Stimulated activated effector memory CD8-positive, alpha-beta T cell treated with anti-CD3 and anti-CD28 coated beads, Interleukin-12 subunit alpha, Interleukin-12 subunit beta, amount 100 ng/mL, for 72 hours (primary cell): ENCODE results near the gene COMMD1.
"Not testable (repeated sequence)": the region's sequence is repeated elsewhere in the genome, so short reads cannot be mapped to it uniquely, and the experiment has no call there.

Experiments used
- ATAC-seq: fragments of 150-1000 bp; cut with Tn5 transposase; 2 replicates; pipeline ENCODE4 v1.10.0; 2021
- DNase-seq, 2 donors: peaks; one replicate each; pipeline ENCODE4 v3.0.0; 2021 to 2022; ENCODE audit warnings: low spot score in 2 of 2
- H3K27ac Mint-ChIP-seq: one replicate; pipeline ENCODE4 v1.8.0; 2022; ENCODE audit warnings: mild to moderate bottlenecking, mixed read lengths
- H3K36me3 Mint-ChIP-seq: one replicate; pipeline ENCODE4 v1.8.0; 2022; ENCODE audit warnings: mild to moderate bottlenecking, mixed read lengths
- H3K4me1 Mint-ChIP-seq: one replicate; pipeline ENCODE4 v1.8.0; 2022; ENCODE audit warnings: mixed read lengths
- H3K4me3 Mint-ChIP-seq: one replicate; pipeline ENCODE4 v1.8.0; 2022; ENCODE audit warnings: mild to moderate bottlenecking, mixed read lengths
- H3K9me3 Mint-ChIP-seq: one replicate; pipeline ENCODE4 v1.8.0; 2022; ENCODE audit warnings: mixed read lengths

The COMMD1 gene

DNA sequence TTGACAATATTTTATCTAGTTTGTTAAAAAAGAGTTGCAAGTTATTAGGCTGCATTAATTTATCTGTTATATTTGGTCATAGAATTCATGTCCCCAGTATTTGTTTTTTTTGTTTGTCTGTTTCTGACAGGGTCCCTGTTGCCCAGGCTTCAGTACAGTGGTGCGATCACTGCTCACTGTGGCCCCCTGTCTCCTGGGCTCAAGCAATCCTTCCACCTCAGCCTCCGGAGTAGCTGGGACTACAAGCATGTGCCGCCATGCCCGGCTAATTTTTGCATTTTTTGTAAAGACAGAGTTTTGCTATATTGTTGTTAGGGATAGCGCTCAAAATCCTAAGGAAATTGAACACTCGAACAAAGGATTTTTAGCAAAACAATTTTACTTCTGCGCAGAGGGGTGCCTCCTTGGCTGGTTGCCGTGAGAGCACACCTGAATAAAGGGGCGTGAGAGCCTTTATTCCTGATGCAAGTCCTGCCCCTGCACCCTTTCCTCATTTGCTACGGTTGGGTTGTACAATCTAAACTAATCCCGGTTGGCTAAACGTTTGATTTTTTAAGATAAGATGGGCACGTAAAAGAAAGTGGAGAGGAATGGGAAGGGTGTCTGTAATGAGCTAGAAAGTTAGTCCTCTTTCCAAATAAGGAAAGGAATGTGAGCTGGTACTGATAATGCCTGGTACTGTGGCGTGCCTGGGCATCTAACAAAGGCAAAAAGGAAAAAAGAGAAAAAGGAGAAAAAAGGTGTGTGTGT lies 65.5 kb downstream of the COMMD1 start:
- no peak for ATAC-seq
- no peaks in the 10 kb centered on the region for H3K9me3 Mint-ChIP-seq
- no peak for DNase-seq
- no peak overlapping the region for H3K4me3 Mint-ChIP-seq
- no peaks in the 10 kb centered on the region for H3K36me3 Mint-ChIP-seq
- peaks cover 8% of the 10 kb centered on the region for H3K4me1 Mint-ChIP-seq
- H3K27ac Mint-ChIP-seq, result no peak overlapping the region

DNA sequence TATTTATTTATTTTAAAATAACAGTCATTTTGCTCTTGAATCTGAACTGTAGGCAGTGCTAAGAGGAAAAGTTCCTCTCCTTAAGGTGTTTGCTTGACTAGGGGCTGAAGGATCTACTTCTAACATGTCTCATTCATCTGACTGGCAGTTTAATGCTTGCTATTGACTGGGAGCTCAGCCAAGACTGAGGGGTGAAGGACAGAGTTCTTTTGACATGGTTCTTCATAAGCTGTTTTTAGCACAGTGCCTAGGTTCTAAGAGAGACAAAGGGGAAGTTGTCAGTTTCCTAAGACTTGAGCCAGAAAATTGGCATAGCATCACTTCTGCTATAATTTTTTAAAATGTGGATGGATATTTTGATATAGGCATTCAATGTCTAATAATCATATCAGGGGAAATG lies 73.0 kb downstream of the COMMD1 start:
- H3K27ac Mint-ChIP-seq, result no peak overlapping the region

DNA sequence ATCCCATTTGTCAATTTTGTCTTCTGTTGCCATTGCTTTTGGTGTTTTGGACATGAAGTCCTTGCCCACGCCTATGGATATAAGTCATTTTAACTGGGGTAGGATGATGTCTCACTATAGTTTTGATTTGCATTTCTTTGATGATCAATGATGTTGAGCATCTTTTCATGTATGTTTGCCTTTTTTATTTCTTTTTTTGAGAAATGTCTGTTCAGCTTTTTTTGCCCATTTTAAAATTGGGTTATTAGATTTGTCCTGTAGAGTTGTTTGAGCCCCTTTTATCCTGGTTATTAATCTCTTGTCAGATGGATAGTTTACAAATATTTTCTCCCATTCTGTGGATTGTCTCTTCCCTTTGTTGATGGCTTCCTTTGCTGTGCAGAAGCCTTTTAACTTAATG lies 75.3 kb downstream of the COMMD1 start:
- ATAC-seq (no peak), DNase-seq (no peak)
- Mint-ChIP-seq H3K9me3 (peaks cover 6% of the 10 kb centered on the region), H3K4me1 (peaks cover 6% of the 10 kb centered on the region), H3K36me3 (no peaks in the 10 kb centered on the region), H3K4me3 (no peak overlapping the region), H3K27ac (no peak overlapping the region)

More for the DNA sequence above, 73.0 kb downstream of the COMMD1 start:
- ATAC-seq (no peak), DNase-seq (no peak)
- Mint-ChIP-seq H3K4me1 (peaks cover 6% of the 10 kb centered on the region), H3K4me3 (no peak overlapping the region), H3K9me3 (peaks cover 6% of the 10 kb centered on the region), H3K36me3 (no peaks in the 10 kb centered on the region)

GRCh38 chr2:61984682-61985081 lies 79.2 kb downstream of the COMMD1 start:
- Mint-ChIP-seq H3K4me1 (peaks cover 6% of the 10 kb centered on the region), H3K9me3 (peaks cover 6% of the 10 kb centered on the region), H3K4me3 (no peak overlapping the region), H3K27ac (no peak overlapping the region), H3K36me3 (no peaks in the 10 kb centered on the region)
- ATAC-seq (no peak), DNase-seq (no peak)

DNA sequence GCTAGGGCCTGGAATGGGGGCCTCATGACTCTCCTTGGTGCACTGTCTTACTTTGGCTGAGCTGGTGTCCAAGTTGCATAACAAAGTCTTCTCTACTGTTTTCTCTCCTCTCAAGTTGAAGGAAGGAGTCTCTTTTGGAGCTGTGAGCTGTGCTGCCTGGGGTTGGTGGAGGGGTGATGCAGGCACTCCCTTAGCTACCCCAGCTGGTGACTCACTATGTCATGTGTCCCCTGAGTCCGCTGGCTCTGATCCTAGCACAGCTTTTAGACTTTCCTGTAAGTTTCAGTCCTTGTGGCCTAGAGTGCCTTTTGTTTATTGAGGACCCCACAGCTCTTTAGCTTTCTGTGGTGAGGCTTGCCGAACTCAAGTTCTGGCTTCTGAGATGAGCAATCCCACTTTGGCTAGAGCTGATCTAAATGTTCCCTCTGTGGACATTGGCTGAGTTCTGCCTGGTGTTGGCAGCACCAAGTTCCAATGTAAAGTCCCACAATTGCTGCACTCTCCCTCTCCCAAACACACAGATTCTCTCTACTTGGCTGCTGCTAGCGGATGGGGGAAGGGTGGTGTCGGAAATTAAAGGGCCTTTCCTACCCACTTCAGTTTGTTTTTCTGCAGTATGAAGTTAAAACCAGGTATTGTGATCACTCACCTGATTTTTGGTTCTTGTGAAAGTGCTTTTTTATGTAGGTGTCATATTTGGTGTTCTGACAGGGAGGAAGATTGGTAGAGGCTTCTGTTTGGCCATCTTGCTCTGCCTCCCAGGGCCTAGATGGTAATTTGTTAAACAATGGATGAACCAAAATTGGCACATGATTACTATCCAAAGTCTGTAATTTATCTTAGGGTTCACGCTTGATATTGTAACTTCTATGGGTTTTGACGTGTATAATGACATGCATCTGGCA lies 83.2 kb downstream of the COMMD1 start:
- no peaks in the 10 kb centered on the region for H3K36me3 Mint-ChIP-seq
- no peaks in the 10 kb centered on the region for H3K9me3 Mint-ChIP-seq
- DNase-seq (no peak), ATAC-seq (peak; percentile 42)
- peaks cover 7% of the 10 kb centered on the region for H3K4me1 Mint-ChIP-seq
- no peak overlapping the region for H3K27ac Mint-ChIP-seq
- no peak overlapping the region for H3K4me3 Mint-ChIP-seq

- no peaks in the 10 kb centered on the region for H3K9me3 Mint-ChIP-seq
- no peak overlapping the region for H3K4me3 Mint-ChIP-seq
- peaks cover 7% of the 10 kb centered on the region for H3K4me1 Mint-ChIP-seq
- DNase-seq (no peak), ATAC-seq (peak; percentile 46)
- no peak overlapping the region for H3K27ac Mint-ChIP-seq
- no peaks in the 10 kb centered on the region for H3K36me3 Mint-ChIP-seq
These were observed 88.0 kb downstream of the COMMD1 start for GRCh38 chr2:61993422-61994024.

- Mint-ChIP-seq H3K4me3 (no peak overlapping the region), H3K27ac (no peak overlapping the region), H3K9me3 (no peaks in the 10 kb centered on the region), H3K36me3 (no peaks in the 10 kb centered on the region), H3K4me1 (peaks cover 7% of the 10 kb centered on the region)
- DNase-seq (no peak), ATAC-seq (no peak)
These were observed 89.1 kb downstream of the COMMD1 start for GRCh38 chr2:61994531-61994930.

DNA sequence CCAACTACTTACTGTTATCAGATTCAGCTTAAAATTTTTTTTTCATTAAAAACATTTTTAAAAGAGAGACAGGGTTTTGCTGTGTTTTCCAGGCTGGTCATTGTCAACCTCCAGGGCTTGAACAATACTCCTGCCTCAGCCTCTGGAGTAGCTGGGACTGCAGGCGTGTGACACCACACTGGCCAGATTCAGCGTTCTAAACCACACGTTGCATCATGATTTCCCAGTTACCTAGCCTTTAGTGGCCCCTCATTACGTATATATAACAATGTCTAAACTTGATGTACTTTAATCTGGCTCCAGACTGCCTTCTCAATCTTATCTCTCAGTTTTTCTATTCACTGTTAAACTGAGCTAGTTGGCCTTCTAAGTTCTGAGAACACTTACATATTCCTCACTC lies 89.6 kb downstream of the COMMD1 start:
- Mint-ChIP-seq H3K4me3 (no peak overlapping the region), H3K9me3 (no peaks in the 10 kb centered on the region), H3K27ac (no peak overlapping the region), H3K4me1 (peaks cover 7% of the 10 kb centered on the region), H3K36me3 (no peaks in the 10 kb centered on the region)
- ATAC-seq (no peak), DNase-seq (no peak)

DNA sequence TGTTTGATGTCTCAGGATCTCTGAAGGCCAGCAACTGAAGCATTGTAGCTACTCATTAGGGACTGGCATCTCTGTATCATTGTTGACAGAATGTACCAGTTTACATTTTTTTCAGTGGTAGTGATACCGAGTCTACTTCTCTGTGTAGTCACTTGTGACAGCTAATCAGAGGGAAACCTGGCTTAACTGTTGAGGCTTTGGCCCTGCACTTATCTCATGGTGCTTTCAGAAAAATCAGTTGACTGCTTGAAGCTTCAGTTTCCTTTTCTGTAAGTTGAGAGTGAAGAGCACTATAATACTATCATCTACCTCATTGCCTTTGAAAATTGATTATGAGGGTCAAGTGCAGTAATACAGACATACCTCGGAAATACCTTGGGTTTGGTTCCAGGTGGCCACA lies 90.0 kb downstream of the COMMD1 start:
- no peak for DNase-seq
- no peaks in the 10 kb centered on the region for H3K9me3 Mint-ChIP-seq
- no peak overlapping the region for H3K4me3 Mint-ChIP-seq
- H3K27ac Mint-ChIP-seq, result no peak overlapping the region
- no peak for ATAC-seq
- peaks cover 7% of the 10 kb centered on the region for H3K4me1 Mint-ChIP-seq
- H3K36me3 Mint-ChIP-seq, result no peaks in the 10 kb centered on the region

DNA sequence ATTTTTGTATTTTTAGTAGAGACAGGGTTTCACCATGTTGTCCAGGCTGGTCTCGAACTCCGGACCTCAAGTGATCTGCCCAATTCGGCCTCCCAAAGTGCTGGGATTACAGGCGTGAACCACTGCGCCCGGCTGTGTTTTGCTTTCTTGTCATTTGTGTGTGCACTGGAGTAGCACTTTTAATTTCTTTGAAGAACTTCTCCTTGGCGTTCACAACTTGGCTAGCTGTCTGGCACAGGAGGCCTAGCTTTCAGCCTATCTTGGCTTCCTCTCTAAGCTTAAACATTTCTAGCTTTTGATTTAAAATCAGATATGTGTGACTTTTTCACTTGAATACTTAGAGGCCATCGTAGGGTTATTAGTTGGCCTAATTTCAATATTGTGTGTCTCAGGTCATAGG lies 93.0 kb downstream of the COMMD1 start:
- Mint-ChIP-seq H3K9me3 (no peaks in the 10 kb centered on the region), H3K4me3 (no peak overlapping the region), H3K27ac (no peak overlapping the region), H3K36me3 (peaks cover 12% of the 10 kb centered on the region), H3K4me1 (no peaks in the 10 kb centered on the region)
- DNase-seq (no peak), ATAC-seq (no peak)

- no peaks in the 10 kb centered on the region for H3K9me3 Mint-ChIP-seq
- H3K27ac Mint-ChIP-seq, result no peak overlapping the region
- peaks cover 13% of the 10 kb centered on the region for H3K36me3 Mint-ChIP-seq
- no peaks in the 10 kb centered on the region for H3K4me1 Mint-ChIP-seq
- H3K4me3 Mint-ChIP-seq, result no peak overlapping the region
- no peak for ATAC-seq
- no peak for DNase-seq
These were observed 95.1 kb downstream of the COMMD1 start for GRCh38 chr2:62000538-62000937.

- no peaks in the 10 kb centered on the region for H3K9me3 Mint-ChIP-seq
- DNase-seq, result no peak
- no peaks in the 10 kb centered on the region for H3K4me1 Mint-ChIP-seq
- no peak for ATAC-seq
- no peak overlapping the region for H3K4me3 Mint-ChIP-seq
- H3K27ac Mint-ChIP-seq, result no peak overlapping the region
- peaks cover 13% of the 10 kb centered on the region for H3K36me3 Mint-ChIP-seq
These were observed 96.0 kb downstream of the COMMD1 start for GRCh38 chr2:62001431-62001830.

DNA sequence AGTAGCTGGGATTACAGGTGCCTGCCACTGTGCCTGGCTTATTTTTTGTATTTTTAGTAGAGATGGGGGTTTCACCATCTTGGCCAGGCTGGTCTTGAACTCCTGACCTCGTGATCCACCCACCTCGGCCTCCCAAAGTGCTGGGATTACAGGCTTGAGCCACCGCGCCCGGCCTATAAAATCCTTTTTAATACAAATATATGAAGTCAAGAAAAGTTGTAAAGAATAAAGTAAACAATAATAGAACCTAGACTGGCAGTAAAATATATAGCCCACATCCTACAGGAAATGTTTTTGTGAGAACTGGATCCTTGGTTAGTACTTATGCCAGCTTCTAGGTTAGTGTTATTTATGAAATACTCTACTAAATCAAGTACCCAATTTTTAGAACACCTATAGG lies 99.0 kb downstream of the COMMD1 start:
- not testable (repeated sequence) for H3K27ac Mint-ChIP-seq, H3K4me1 Mint-ChIP-seq, H3K9me3 Mint-ChIP-seq, ATAC-seq, DNase-seq, H3K4me3 Mint-ChIP-seq
- H3K36me3 Mint-ChIP-seq, result peaks cover 13% of the 10 kb centered on the region

DNA sequence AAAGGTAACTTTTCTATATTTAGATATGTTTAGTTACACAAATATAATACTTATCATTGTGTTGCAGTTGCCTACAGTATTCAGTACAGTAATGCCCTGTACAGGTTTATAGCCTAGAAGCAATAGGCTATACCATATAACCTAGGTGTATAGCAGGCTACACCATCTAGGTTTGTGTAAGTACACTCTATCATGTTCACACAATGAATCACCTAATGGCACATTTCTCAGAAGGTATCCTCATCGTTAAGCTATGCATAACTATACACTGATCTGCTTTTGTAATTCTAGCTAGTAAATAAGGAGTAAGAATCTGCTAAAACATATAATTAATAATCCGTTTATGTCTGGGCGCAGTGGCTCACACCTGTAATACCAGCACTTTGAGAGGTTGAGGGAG lies 102.1 kb downstream of the COMMD1 start:
- H3K27ac Mint-ChIP-seq, result no peak overlapping the region
- peaks cover 10% of the 10 kb centered on the region for H3K36me3 Mint-ChIP-seq

GRCh38 chr2:62010632-62011256 lies 105.3 kb downstream of the COMMD1 start:
- Mint-ChIP-seq H3K9me3 (no peaks in the 10 kb centered on the region), H3K4me3 (no peak overlapping the region), H3K27ac (no peak overlapping the region), H3K36me3 (no peaks in the 10 kb centered on the region), H3K4me1 (no peaks in the 10 kb centered on the region)
- DNase-seq, result no peak
- ATAC-seq, result no peak

More for the DNA sequence above, 102.1 kb downstream of the COMMD1 start:
- H3K9me3 Mint-ChIP-seq, result no peaks in the 10 kb centered on the region
- no peak overlapping the region for H3K4me3 Mint-ChIP-seq
- no peak for ATAC-seq
- DNase-seq, result no peak
- no peaks in the 10 kb centered on the region for H3K4me1 Mint-ChIP-seq
